Tongue (tissue), 2 donors: ENCODE measurements around the gene RBFOX2. TPM values are rescaled to one million over a fixed set of nuclear protein-coding genes. Genes with fewer than 3 reads are reported as not detected.
A peak's percentile ranks its signal among the peaks of the same experiment; 100 is the strongest.
"Not testable (repeated sequence)": the region's sequence is repeated elsewhere in the genome, so short reads cannot be mapped to it uniquely, and the experiment has no call there.

Experiments
- DNase-seq: peaks from one replicate; pipeline ENCODE4 v3.0.0-alpha.2; 2015
- total RNA-seq: library from RNA; depleted of rRNA; stranded (reverse); fragments of >200 nt; gene quantifications from one replicate; pipeline ENCODE4 v1.2.3, GENCODE V29; 2014

Gene RBFOX2
- total RNA-seq, 1 donor from 2014 or later, result 269 TPM

- no peak for DNase-seq
These were observed 209.7 kb downstream of the RBFOX2 start for GRCh38 chr22:35818897-35819296.

- DNase-seq, result no peak
These were observed 216.0 kb downstream of the RBFOX2 start for GRCh38 chr22:35812600-35812999.

GRCh38 chr22:35811670-35812069 is 217.0 kb downstream of the RBFOX2 start:
- DNase-seq, result no peak

DNA sequence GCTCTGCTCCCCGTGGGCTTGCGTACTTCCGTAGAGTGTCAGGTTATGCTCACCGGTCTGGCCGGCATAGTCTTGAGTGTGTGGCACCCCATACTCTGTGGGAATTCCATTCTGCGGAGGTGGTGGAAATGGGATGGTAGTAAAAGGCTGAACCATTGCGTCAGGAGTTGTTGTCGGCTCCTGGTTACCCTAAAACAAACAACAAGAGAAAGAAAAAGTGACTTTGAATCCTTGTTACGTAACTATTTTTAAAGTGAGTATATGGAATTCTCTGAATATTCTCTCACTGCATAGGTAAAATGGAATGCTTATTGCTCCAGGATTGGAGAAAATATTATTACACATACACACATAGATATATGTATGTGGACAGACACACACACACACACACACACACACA is 218.8 kb downstream of the RBFOX2 start:
- DNase-seq, result no peak

GRCh38 chr22:35808377-35808776 is 220.2 kb downstream of the RBFOX2 start:
- no peak for DNase-seq

- not testable (repeated sequence) for DNase-seq
These were observed 222.0 kb downstream of the RBFOX2 start for GRCh38 chr22:35806668-35807067.

- DNase-seq, result no peak
These were observed 223.2 kb downstream of the RBFOX2 start for GRCh38 chr22:35805466-35805865.

GRCh38 chr22:35804421-35804820 is 224.2 kb downstream of the RBFOX2 start:
- DNase-seq, result no peak

GRCh38 chr22:35802885-35803284 is 225.7 kb downstream of the RBFOX2 start:
- no peak for DNase-seq

DNA sequence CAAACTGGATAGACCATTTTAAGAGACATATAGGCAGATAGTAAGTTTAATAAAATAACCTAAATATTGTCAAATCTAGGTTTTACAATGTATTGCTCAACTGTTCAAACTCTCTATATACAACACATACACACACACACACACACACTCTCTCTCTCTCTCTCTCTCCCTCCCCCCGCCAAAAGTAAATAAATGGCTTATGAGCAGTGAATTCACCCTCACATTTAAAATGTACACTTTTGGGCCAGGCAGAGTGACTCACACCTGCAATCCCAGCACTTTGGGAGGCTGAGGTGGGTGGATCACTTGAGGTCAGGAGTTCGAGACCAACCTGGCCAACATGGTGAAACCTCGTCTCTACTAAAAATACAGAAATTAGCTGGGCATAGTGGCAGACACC is 227.3 kb downstream of the RBFOX2 start:
- not testable (repeated sequence) for DNase-seq

GRCh38 chr22:35799150-35799549 is 229.5 kb downstream of the RBFOX2 start:
- no peak for DNase-seq

- DNase-seq, result no peak
These were observed 231.2 kb downstream of the RBFOX2 start for GRCh38 chr22:35797411-35797810.

DNA sequence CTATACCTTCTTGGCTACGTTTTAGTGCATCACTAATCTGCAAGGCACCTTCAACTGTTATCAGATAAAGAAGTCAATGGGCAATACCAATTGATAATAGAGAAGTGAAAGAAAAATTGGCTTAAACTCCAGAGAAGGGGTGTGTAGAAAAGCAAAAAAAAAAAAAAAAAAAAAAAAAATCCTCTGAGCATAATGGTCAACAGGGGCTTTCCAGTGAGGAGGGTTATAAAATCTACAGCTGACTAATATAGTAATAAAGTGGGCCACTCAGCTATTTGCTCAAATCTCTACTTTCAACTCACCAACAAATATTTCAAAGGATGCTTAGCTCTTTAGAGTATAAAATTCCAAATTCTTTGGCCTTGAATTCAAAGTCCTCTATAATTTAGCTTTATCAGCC is 233.1 kb downstream of the RBFOX2 start:
- no peak for DNase-seq

- DNase-seq, result peak; percentile 21
These were observed 236.1 kb downstream of the RBFOX2 start for GRCh38 chr22:35792506-35792905.

- DNase-seq, result not testable (repeated sequence)
These were observed 236.8 kb downstream of the RBFOX2 start for GRCh38 chr22:35791788-35792187.

GRCh38 chr22:35785181-35785923 is 243.3 kb downstream of the RBFOX2 start:
- DNase-seq, result peak; percentile 24

GRCh38 chr22:35784633-35785032 is 244.0 kb downstream of the RBFOX2 start:
- no peak for DNase-seq

GRCh38 chr22:35783943-35784614 is 244.5 kb downstream of the RBFOX2 start:
- DNase-seq, result no peak

- DNase-seq, result no peak
These were observed 246.1 kb downstream of the RBFOX2 start for GRCh38 chr22:35782504-35782903.

DNA sequence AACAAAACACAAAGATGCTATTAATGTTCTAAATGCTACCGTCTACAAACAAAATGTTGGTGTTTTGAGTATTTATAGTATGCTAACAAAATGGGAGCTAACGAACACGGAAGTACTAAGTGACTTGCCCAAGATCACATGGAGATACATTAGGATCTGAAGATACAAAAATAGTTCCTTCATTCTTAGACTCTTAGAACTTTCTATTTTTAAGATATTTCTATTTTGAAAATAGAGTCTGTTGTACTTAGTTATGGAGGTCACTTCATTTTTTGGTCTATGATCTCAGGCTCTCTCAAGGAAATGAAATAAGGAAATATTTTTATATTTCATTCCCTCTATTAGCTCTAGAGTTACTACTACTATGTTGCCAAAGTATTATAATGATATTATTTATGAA is 246.7 kb downstream of the RBFOX2 start:
- no peak for DNase-seq

- DNase-seq, result no peak
These were observed 251.2 kb downstream of the RBFOX2 start for GRCh38 chr22:35777335-35777975.

DNA sequence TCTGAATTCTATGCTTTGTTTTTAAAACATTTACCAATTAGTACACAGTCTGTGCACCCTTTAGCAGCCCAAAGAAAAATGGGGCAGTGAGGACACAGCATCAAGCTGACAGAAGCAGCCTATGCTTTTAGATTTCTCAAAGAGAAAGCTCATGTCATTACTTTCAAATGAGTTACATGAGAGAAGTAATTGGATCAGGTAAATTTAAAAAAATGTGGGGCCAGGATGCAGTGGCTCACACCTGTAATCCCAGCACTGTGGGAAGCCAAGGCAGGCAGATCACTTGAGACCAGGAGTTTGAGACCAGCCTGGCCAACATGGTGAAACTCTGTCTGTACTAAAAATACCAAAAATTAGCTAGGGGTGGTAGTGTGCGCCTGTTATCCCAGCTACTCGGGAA is 253.3 kb downstream of the RBFOX2 start:
- DNase-seq, result no peak

- DNase-seq, result no peak
These were observed 258.6 kb downstream of the RBFOX2 start for GRCh38 chr22:35769974-35770373.
